HG02840 (cell line): ENCODE measurements around the gene PNPLA2.
A peak's percentile ranks its signal among the peaks of the same experiment; 100 is the strongest.

Experiments
- ATAC-seq: cut with Tn5 transposase; IDR thresholded peaks from one replicate; pipeline ENCODE4 v1.9.1; 2021; ENCODE audit warnings: mild to moderate bottlenecking, moderate library complexity, moderate number of reproducible peaks; ENCODE audit not compliant: unreplicated experiment, low FRiP score

PNPLA2 gene

DNA sequence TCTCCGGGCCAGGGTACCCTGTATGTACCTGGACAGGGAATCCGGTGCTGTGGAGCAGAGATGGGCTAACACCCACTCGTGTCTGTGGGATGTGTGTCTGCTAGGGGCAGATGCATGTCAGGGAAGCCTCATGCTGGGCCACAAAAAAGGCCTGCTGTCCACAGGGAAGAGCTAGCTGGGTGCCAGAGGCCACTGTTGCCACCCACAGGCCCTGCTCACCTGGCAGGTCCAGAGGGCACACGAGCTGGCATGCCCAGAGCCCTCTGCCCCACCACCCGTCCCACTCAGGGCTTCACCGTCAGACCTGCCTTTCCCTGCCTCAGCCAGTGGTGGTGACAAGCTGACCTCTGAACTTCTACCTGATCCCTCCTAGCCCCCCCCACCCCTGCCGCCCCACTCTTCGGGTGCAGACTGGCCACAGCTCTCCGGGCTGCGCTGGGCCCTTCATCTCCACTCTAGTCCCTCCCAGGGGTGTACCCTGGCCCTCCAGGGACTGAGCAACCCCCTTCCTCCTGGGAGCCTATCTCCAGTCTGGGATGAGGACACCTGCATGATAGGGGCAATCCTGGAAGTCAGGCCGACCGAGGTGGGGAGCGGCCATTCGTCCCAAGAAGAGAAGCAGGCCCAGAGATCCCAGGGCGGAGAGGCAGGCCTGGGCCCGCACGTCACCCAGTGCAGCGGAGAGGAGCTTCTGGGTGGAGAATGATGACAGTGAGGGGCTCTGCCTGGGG lies 22.0 kb upstream of the PNPLA2 start:
- no peak for ATAC-seq

DNA sequence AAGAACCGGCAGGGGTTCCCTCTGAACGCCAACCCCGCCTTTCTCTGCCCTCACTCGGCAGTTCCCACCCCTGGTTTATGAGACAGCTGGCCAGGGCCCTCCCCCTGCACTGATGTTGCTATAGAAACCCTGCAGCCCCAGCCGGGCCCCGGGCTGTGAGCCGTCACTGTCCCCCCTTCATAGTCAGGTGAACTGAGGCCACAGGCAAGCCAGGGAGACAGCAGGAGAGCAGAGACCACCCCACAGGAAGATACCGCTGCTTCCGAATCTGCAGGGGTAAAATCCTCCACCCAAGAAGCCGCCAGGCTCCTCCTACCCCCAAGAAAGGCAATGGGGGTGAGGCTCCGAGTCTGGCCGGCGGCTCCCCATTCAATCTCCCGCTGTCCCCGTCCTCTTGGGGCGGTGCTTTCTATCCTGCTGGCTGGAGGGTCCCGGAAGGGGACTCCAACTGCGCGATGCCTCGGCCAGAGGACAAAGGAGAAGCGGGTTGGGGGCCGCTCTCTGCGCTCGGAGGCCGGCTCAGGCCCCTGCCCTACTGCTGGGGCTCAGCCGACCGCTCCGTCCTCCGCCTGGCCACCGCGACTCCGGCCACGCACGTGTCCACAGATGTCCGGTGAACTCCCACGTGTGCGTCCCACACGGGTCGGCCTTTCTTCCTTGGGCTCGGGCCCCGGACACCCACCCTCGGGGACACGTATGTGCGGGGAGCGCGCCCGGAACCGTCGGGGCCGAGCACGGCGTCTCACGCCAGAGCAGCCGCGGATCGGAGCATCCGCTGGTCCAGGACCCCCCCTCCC lies 21.2 kb upstream of the PNPLA2 start:
- peak; percentile 37 for ATAC-seq

DNA sequence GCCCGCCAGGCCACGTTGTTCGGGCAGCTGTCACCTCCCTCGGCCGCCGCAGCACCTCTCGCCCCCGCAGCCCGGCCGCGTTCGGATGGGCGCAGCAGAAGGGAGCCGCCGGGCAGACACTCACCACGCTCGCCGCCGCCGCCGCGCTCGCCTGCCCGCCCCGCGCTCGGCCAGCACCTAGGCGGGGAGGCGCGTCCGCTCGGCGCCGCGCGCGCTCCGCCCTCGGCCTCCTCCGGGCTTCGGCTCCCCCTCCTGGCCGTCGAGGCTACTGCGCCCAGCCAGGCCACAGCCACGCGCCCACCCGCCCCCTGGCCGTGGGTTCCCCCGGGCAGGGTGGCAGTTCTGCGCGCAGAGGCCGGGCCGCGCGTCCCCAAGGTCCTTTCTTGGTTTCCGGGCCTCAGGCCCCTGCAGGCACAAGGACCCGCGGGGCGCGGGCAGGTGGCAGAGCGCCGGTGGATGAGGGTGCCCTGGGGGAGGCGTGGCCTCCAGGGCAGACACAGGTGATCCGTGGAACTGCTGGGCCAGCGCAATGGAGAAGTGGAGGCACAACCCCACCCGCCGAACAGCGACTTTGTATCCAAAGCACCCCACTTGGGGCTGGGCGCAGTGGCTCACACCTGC lies 20.5 kb upstream of the PNPLA2 start, which contains the start of gene SLC25A22:
TSS of gene SLC25A22 (minus strand) at position 189 of the 621 bp plus-strand sequence. CDS start 3,275 bp downstream, outside the sequence.
- ATAC-seq: peak; percentile 53

DNA sequence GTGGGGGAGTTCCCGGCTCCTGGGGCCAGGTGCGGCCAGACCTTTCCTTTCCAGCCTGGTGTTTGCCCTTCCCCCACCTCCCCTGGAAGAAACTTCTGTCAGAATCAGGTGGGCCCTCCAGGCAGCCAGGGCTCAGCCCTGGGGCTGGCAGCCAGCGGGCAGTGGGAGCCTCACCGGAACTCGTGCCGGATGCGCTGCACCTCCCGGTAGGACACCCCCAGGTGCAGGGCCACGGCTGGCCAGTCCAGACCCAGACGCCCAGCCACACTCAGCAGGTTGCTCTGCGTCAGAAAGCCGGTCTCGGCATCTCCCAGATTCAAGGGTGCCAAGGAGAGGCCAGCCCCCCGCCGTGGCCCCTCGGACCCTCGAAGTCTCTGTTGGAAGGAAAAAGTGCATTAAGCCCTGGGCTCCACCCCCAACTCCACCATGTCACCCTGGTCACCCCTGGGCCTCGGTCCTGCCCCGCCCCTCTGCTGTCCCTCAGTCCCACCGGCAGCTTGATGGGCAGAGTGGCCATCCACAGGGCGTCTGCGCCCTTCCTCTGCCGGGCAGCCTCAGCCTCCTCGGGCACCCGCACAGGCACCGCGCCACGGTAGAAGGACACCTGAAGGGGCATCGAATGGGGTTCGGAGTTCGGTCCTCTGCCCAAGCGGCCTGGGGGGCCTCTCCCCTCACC lies 18.9 kb upstream of the PNPLA2 start:
- ATAC-seq: no peak

DNA sequence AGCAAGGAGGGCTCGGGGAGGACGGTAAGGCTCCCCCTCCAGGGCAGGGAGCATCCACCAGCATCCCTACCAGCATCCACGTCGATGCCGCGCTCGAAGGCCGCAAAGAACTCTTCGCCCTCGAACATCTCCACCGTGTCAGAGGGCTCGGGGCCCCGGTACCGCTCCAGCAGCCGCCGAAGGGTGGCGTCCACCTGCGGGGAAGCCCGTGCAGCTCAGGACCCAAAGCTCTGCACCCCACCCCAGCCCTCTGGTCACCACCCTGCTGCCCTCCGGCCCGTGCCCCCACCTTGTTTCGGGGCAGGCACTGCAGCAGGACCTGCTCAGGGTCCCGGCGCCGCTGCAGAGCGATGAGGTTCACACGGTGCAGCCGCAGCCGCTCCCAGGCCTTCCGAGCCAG lies 18.2 kb upstream of the PNPLA2 start:
- no peak for ATAC-seq

DNA sequence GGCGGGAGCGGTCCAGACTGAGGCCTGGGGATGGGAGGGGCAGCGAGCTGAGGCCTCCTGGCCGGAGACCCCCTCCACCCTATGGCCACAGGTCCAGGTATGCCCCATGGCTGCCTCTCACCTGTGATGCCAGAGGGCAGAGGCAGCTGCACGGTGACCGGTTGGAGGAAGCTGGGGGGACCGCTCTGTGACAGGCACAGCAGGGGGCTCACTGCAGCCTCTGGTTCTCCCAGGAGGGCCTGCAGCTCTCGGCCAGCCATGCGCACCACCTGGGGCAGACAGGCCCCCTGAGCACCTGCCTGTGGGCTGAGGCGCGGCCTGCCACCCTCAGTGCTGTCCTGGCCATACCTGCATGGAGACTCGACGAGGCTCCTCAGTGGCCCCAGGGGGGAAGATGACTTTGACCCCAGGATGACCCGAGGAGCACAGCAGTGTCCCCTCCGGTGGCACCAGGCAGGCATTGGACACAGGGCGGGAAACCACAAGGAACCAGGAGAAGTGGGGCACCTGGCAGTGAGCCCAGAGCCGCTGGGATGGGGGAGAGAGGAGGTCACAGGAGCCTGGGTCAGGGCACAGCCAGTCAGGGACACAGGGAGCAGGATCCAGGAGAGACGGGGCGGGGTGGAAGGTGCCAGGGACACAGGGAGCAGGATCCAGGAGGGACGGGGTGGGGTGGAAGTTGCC lies 17.5 kb upstream of the PNPLA2 start:
- ATAC-seq: no peak

DNA sequence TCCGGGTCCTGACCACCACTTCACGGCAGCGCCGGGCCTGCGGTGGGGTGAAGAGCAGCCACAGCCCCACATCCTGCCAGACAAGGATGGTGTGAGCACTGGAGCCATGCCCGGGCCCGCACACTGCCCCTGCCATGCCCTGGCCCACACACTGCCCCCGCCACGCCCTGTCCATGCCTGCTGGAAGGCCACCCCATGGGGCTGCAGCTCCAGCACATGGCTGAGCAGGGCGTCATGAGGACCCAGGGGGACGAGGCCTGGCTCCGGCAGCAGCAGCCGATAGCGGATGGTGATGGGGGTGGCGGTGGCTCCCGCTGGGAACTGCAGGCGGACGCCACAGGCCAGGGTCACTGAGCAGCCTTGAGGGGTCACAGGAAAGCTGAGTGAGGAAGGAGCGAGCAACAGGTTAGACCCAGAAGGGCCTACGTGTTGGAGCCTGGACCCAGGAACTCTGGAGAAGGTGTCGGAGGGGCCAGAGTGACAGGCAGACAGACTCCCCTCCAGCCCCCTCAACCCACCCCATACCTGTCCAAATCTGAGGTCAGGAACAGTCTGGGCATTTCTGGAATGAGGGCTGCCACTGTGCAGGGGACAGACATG lies 16.6 kb upstream of the PNPLA2 start:
- no peak for ATAC-seq

DNA sequence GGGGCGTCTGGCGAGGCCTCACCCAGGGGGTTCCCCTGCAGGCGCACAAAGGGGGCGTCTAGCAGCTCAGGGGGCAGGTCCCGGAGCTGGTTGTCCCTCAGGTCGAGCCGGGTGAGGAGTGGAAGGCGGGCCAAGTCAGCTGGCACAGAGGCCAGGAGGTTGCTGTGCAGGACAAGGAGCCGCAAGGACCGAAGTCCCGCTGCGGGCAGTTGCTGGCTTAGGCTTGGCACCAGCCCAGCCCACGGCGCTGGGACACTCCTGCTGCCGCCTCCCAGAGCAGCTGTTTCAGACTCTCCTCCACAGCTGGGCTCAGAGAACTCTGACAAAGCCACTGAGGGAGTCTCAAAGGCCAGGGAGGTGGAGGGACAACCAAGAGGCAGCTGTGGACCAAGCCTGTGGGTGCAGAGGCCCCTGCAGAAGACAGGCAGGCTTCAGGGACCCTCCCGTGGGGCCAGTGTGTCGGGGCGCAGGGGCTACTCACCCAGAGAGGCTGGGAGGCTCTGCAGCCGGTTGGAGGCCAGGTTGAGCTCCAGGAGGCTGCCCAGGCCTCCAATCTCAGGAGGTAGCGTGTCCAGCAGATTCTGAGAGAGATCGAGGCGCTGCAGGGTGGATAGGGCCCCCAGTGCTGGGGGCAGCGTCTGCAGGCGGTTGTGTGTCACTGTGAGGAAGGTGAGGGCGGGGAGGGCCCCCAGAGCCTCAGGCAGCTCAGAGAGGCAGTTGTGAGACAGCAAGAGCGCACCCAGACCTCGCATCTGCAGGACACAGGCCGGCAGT lies 15.8 kb upstream of the PNPLA2 start:
- no peak for ATAC-seq

DNA sequence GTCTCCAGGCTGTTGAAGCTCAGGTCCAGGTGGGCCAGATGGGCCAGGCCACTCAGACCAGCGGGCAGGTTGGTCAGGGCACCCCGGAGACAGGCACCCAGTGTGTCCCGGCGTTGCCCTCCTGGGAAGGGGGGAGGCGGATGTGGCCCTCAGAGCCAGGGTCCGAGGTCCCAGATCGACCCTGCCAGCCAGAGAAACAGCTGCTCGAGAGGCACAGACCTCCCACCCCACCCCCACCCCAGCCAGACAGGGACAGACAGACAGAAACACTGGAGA lies 15.3 kb upstream of the PNPLA2 start:
- ATAC-seq: no peak

DNA sequence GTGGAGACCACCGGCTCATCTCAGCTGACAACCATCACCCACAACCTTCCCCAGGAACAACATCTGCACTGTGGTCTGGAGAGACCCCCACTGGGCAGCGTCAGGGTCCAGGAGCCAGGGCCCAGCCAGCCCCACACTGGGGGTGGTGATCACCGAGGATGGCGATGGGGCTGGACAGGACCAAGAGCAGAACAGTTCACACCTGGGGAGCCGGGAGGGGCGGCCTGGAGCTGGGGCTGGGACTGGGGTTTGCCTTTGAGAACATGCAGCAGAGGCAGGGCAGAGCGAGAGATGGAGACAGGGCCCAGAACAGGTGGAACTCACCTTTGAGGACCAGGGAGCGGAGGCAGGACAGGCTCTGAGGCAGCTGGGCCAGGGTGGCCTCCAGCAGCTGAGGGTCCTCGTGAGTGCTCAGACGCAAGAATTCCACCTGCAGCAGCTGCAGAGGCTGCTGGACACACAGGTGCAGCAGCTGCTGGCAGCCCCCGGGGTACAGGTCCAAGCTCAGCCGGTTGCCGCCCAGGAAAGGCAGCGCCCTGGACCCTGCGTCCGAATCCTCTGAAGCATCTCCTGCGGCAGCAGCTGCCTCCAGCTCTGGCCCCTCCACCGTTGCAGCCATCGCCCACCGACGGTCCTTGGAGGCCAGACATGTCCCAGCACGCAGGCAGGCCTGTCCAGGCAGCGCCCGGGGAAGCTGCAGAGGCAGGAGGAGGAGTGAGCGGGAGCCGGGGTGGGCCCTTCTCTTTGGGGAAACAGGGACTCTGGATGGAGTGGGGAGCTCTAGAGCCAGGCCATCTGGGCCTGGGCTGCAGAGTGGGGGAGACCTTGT lies 14.7 kb upstream of the PNPLA2 start:
- no peak for ATAC-seq

DNA sequence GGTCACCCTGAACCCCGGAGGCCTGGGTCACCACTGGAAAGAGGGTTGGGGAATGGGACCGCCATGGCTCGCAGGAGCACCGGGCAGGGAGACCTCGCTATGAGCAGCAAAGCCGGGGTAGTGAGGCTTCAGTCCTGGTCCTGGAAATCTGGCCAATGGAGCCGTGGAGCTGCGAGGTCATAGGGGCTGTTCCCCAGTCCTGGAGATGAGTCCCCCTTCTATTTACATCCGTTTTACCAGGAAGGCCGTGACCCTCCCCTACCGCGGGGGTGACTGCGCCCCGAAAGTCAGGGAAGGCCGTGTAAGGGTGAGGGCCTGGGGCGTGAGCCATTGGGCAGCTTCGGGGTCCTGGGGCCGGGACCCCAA lies 14.1 kb upstream of the PNPLA2 start:
- no peak for ATAC-seq

DNA sequence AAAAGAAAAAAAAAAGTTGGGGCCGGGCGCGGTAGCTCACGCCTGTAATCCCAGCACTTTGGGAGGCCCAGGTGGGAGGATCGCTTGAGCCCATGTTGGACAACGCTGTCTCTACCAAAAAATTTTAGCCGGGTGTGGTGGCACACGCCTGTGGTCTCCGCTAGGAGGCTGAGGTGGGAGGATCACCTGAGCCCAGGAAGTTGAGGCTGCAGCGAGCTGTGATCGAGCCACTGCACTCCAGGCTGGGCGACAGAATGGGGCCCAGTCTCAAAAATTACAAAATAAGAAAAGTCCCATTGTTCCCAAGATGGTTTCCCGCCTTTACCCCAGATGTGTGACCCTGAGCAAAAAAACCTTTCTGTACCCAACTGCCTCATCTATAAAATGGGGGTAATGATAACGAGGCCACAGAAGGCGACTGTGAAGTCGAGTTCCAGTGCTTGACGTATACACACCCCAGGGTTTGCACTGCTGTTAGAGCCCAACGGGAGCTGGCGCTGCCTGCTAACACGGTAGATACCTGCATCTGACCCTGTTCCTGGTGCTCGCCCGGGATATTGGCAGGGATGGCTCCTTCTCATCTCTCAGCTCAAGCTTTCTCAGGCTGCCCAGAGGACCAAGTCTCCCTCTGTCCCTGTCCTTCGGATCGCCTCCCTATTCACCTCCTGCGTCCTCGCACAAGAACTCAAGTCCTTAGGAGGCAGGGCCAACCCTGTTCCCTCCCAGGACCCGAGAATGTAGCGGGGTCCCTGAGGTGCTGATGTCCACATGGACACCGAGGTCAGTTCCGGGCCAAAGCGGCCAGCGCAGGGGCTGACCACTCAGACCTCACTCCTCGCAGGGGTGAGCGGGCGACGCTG lies 10.1 kb upstream of the PNPLA2 start:
- no peak for ATAC-seq

DNA sequence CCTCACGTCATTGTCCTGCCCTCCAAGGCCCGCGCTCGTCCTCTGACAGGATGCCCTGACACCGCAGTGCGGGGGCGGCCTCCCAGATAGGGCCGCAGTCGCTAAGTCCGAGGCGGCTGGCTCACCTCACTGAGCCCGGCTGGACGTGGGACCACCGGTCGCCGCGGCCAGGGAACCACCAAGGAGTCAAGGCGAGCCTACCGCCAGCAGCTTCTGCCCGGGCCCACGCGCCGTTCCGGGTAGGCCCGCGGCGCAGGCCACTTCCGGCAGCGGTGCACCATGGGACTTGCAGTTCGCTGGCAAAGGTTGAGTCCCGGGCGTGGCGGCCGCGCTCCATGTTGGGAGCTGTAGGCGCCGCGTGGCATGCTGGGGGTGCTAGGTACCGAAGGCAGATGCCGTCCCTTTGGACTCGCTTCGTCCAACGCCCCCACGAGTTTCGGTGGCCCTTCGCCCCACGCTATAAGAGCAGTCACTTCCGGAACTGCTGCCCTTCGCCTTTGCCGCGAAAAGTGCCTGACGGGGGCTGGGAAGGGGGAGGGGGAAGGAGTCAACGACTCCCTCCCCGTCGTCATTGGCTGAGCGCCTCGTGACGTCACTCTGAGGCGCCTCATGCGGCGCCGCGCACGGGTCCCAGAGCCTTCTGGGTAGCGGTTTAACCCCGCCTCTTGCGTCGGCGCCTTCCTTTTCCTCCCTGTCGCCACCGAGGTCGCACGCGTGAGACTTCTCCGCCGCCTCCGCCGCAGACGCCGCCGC lies 9.3 kb upstream of the PNPLA2 start, which contains the start of gene RPLP2:
TSS of gene RPLP2 (plus strand) at position 681 of the 753 bp plus-strand sequence. CDS start 268 bp downstream, outside the sequence.
- peak; percentile 74 for ATAC-seq

DNA sequence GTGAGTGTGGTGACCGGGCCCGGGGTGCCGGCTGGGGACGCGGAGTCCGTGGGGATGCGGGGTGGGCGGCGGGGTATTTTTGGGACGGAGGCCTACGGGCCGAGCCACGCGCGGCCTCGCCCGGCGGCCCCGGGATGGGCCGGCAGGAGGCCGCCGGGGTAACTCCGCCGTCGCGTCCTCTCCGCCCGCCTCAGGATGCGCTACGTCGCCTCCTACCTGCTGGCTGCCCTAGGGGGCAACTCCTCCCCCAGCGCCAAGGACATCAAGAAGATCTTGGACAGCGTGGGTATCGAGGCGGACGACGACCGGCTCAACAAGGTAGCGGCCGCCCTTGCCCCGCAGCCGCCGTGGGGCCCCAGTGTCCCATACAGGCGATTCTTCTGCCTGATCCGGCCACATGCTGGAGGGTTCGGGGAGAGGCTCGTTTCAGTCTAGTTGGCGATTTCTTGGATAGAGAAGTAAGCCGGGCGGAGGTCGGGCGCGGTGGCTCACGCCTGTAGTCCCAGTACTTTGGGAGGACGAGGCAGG lies 8.6 kb upstream of the PNPLA2 start:
- no peak for ATAC-seq

DNA sequence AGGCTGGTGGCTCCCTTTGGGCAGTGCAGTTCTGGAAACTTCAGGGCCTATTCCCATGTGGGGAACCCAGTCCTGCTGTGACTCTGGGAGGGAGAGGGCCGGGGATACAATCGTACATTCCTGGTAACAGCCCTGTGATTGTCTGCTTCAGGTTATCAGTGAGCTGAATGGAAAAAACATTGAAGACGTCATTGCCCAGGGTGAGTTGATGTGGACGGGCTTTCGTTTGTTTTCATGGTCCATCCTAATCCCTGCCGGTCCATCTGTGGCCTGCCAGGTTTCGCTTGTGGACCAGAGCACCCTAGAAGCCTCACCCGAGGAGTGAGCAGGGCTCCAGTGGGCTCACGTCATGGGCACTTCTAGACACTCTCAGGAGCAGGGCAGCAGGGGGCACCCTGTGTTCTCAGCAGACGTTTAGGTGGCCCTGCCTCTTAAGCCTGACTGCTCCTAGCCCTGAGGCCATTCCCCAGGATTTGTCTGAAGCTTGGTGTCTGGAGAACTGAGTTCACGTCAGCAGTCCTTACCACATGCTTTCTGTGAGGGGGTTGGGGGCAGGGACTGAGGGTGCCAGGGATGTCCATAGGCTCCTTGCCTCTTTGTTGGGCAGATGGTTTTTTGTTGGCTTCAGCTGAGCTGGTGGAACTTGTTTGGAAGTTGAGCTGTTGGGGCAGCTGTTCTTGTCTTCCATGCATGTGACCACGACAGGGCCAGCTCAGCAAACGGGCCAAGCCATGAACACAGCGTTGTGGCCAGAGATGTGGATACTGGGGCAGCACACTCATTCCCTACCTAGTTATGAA lies 7.1 kb upstream of the PNPLA2 start:
- no peak for ATAC-seq

DNA sequence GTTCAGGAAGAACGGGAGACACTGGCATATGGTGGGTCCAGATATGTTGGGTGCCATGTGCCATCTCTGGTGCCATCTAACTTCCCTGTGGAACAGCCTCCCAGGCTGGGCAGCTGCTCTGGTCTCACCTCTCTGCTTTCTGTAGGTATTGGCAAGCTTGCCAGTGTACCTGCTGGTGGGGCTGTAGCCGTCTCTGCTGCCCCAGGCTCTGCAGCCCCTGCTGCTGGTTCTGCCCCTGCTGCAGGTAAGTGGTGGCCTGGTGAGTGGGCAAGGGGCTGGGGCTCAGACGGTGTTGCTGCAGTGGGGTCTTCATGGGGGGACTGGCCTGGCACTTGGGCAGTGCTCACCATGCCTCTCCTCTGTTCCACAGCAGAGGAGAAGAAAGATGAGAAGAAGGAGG lies 6.3 kb upstream of the PNPLA2 start:
- ATAC-seq: no peak
